G401 (cell line): ENCODE results near the gene ASF1A. TPM values are rescaled to one million over a fixed set of nuclear protein-coding genes. Genes with fewer than 3 reads are reported as not detected.

Experiments
- DNase-seq: peaks from one replicate; pipeline ENCODE4 v3.0.0-alpha.2; 2015; ENCODE audit warnings: low spot score
- in situ Hi-C: cut with HindIII; loops from 2 replicates; pipeline ENCODE4 v1.10.0; 2016; ENCODE audit warnings: low sequenced_read_pairs, mixed read lengths
- total RNA-seq: library from RNA; depleted of rRNA; stranded (reverse); fragments of >200 nt; shearing (Covaris generic); gene quantifications from 2 replicates; pipeline ENCODE4 v1.2.3, GENCODE V29; 2014; rRNA removed

ASF1A gene
- total RNA-seq, 1 experiment from 2014 or later = 39.9 TPM

DNA sequence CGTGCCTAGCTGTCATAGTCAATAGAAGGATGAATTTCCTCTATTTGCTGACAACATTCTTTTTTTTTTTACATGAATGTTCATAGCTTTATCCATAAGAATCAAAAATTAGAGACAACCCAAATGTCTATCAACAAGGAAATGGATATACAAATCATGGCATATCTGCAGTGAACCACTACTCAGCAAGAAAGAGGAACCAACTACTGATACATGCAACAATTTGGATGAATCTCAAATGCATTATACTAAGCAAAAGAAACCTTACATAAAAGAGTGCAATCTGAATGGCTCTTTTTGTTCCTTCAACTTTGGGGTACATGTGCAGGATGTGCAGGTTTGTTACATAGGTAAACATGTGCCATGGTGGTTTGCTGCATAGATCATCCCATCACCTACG is 58.7 kb downstream of the ASF1A start:
- in situ Hi-C loops = no loop called here
- no peak for DNase-seq

DNA sequence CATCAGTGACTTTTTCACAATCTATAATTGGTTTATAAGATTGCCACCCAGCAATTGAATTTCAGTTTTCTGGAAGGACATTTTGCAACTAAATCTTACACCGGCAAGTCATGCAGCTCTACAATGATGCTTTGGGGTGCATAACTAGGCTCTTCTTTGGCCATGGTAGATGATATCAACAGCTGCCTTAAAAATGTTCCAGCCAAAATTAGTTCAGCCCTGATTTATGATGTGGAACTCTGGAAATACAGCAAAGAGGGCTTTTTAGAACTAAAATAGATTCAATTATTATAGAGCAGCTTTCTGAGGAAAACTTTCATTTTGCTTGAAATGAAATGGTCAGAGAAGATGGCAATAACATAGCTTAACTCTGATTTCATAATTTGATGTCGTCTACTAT is 59.4 kb downstream of the ASF1A start:
- in situ Hi-C loops = no loop called here
- DNase-seq = no peak

Other genes with a start within 250 kb of the ASF1A start
- 0.88 and 0.92 TPM in 2 replicates for gene CEP85L, start 242.6 kb upstream of the ASF1A start, total RNA-seq
- 12.5 and 23.4 TPM in 2 replicates for gene MCM9, start 41.0 kb downstream of the ASF1A start, total RNA-seq
- gene FAM184A, start 184.5 kb downstream of the ASF1A start, total RNA-seq = 0.07 TPM in 1 of 2 replicates, not detected in the other